AG09319 (cell line): ENCODE measurements around the gene RNASEH2B.

Source experiments
- DNase-seq: peaks from one replicate; pipeline ENCODE4 v3.0.0-alpha.2; 2010; ENCODE audit warnings: low read depth; ENCODE audit errors: extremely low read depth
- TF ChIP-seq, protein P1 (sequence below): IDR thresholded peaks from 2 replicates; pipeline ENCODE4 v1.5.1; 2011; ENCODE audit warnings: low read depth, mild to moderate bottlenecking, inconsistent platforms, low read length, moderate library complexity

RNASEH2B gene

DNA sequence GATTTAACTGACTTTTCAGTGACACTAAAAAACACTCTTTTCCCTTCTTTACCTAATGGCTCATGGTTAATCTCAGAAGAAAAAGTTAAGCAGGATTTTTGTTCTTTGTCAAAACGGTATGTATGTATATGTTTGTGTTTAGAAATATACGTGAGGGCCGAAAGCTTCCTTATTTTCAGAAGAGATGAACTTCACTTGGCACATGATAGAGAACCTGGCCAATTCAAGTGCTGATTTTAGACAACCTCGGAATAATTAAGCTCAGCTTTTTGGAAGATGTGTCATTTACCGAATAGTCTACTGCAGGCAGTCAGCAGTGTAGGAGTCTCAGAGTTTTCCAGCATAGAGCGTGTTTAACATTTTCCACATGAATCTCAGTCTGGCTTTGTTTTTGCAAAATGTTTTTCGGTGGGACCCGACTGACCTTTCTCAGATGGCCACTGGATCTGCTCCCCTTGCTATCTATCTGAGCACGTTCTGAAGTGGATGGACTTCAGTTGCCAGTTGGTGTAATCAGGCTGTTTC is 4.6 kb downstream of the RNASEH2B start:
- DNase-seq, result no peak
- TF ChIP-seq, protein P1, sequence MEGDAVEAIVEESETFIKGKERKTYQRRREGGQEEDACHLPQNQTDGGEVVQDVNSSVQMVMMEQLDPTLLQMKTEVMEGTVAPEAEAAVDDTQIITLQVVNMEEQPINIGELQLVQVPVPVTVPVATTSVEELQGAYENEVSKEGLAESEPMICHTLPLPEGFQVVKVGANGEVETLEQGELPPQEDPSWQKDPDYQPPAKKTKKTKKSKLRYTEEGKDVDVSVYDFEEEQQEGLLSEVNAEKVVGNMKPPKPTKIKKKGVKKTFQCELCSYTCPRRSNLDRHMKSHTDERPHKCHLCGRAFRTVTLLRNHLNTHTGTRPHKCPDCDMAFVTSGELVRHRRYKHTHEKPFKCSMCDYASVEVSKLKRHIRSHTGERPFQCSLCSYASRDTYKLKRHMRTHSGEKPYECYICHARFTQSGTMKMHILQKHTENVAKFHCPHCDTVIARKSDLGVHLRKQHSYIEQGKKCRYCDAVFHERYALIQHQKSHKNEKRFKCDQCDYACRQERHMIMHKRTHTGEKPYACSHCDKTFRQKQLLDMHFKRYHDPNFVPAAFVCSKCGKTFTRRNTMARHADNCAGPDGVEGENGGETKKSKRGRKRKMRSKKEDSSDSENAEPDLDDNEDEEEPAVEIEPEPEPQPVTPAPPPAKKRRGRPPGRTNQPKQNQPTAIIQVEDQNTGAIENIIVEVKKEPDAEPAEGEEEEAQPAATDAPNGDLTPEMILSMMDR, result no peak

DNA sequence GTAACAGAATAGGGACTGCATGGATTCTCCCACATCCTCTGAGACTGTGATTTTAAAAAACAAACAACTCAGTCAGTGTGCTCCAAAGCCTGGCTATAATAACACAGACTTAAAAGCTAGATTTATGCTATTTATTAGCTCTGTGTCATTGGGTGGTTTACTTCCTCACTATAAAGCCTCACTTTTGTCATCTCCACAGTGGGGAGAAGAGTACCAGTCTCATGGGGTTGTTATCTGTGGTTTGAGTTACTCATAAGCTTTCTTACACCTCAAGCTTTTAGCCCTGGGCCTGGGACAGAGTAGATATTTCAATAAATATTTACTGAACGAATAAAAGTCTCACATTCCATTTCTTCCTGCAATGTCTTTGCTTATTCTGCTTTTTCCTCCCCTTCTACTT is 5.3 kb downstream of the RNASEH2B start:
- TF ChIP-seq, protein P1, result no peak
- DNase-seq, result no peak

DNA sequence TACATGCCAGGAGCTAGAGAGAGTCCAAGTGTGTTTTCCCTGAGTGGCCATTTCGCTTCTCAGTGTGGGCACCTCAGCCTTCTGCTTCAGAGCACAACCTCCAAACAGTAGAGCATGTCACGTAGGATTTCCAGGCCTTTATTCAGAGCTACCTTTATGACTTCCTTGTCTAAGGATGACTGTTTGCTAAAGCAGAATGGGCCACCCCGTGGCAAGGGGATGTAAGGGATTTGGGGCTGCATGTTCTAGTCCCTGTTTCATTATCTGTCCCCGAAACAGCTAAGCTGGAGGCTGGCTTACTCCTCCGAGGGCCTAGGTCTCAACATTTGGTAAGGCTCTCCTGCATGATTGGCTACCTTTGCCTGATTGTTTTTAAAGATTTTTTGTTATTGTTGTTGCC is 6.0 kb downstream of the RNASEH2B start:
- TF ChIP-seq, protein P1, result no peak
- DNase-seq, result no peak

DNA sequence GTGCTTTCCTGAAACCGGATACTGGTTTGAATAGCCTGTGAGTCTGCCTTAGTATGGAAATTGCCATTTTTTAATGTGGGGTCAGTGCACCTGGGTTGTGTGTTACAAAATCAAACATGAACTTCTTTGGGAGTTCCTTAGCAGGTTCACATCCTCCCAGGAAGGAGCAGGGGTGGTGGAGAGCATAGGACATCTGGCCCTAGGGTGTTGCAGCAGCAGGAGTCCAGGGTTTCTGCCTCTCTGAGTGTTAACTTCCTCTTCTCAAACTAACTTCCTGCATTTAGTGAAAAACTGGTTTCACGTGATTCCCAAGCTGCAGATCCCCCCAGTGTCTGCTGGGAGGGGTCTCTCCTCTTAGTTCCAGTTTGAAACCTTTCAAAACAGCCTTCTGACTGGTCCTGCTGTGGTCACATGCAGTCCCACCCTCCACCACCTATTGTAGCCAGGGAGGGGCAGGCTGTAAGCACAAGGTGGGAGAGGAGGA is 7.2 kb downstream of the RNASEH2B start:
- TF ChIP-seq, protein P1, result no peak
- DNase-seq, result no peak

DNA sequence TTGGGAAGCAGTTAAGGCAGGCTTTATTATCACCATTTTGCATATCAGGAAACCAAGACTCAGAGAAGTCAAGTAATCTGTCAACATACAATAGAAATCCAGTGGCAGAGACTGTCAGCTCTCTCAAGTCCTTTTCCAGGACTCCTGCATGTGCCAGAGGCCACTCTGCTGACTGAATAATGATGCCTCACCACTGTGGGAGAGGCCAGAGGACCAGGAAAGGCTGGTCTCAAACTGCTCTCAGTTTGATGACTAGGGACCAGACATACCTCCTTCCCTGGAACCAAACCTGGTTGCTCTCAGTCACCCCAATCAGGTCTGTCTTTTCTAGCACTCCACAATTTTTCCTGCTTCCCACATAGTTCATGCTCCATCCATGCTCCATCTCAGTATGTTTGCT is 8.0 kb downstream of the RNASEH2B start:
- DNase-seq, result no peak
- TF ChIP-seq, protein P1, result no peak

DNA sequence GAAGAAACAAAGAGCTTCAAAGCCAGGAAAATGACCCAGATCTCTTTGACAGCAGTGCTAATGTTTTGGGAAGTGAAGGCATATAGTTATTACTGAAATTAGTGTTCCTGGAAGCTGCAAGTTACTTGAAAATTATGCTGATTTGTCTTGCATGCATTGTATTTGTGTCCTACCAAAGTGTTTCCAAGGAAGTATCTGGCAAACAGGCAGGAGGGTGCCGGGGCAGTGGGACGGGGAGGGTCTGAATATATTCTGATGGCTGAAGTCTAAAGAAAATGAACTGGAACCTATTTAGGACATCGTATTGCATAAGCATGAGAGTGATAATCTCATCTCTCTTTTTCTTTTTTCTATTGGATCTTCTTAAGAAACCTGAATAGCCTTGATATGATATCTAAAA is 9.0 kb downstream of the RNASEH2B start:
- no peak for DNase-seq
- TF ChIP-seq, protein P1, result no peak

DNA sequence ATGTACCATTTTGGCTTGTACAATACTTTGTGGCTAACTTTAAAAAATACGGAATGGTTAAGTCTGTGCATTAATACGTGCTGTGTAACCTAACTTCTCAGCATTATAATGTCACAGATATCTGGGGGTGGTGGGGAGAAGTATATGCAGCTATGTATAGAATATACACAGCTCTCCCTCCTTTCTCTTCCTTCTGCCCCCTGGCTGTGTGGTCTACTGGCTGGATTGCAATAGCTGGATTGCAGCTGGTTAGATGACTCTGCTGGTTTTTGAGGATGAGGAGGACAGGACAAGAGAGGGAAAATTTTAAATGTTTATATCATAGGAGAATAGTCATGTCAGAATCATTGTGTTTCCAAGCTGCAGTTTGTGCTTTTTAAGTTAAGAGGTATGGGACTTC is 9.7 kb downstream of the RNASEH2B start:
- no peak for DNase-seq
- TF ChIP-seq, protein P1, result no peak
